Astrocyte (in vitro differentiated cells and primary cell): ENCODE measurements around the gene CR2. TPM values are rescaled to one million over a fixed set of nuclear protein-coding genes. Genes with fewer than 3 reads are reported as not detected.
"Not testable (repeated sequence)": the region's sequence is repeated elsewhere in the genome, so short reads cannot be mapped to it uniquely, and the experiment has no call there.

Experiments used
- DNase-seq: peaks from one replicate; pipeline ENCODE4 v3.0.0-alpha.2; 2010; ENCODE audit warnings: low read depth
- FAIRE-seq: peaks from 2 replicates; lab custom pipeline; 2011; peaks lifted over from hg19 to GRCh38; lab: Jason Lieb, UNC
- H2AFZ ChIP-seq: 2 replicates; pipeline ENCODE4 v1.6.0; 2012; ENCODE audit warnings: low read depth, low read length, inconsistent platforms
- H3K27ac ChIP-seq: 2 replicates; pipeline ENCODE4 v1.5.1; 2011; ENCODE audit warnings: low read depth, low read length, inconsistent platforms
- H3K27me3 ChIP-seq: 2 replicates; pipeline ENCODE4 v1.6.0; 2011; ENCODE audit warnings: low read length, inconsistent platforms; ENCODE audit not compliant: insufficient read depth
- H3K36me3 ChIP-seq: 2 replicates; pipeline ENCODE4 v1.5.1; 2011; ENCODE audit warnings: low read length, inconsistent platforms; ENCODE audit not compliant: insufficient read depth
- H3K4me1 ChIP-seq: 2 replicates; pipeline ENCODE4 v1.5.1; 2011; ENCODE audit warnings: low read length, inconsistent platforms; ENCODE audit not compliant: insufficient read depth
- H3K4me2 ChIP-seq: 2 replicates; pipeline ENCODE4 v1.6.0; 2012; ENCODE audit warnings: low read length, inconsistent platforms
- H3K4me3 ChIP-seq: 2 replicates; pipeline ENCODE4 v1.5.1; 2011; ENCODE audit warnings: low read depth, mild to moderate bottlenecking, low read length, inconsistent platforms; ENCODE audit not compliant: insufficient read depth
- H3K79me2 ChIP-seq: 2 replicates; pipeline ENCODE4 v1.6.0; 2012; ENCODE audit warnings: mild to moderate bottlenecking, low read length, inconsistent platforms; ENCODE audit not compliant: insufficient read depth
- H3K9ac ChIP-seq: 2 replicates; pipeline ENCODE4 v1.6.0; 2012; ENCODE audit warnings: mild to moderate bottlenecking, low read length, inconsistent platforms
- H3K9me3 ChIP-seq: 2 replicates; pipeline ENCODE4 v1.5.1; 2012; ENCODE audit warnings: low read depth, mild to moderate bottlenecking, low read length, inconsistent platforms; ENCODE audit not compliant: insufficient read depth
- H4K20me1 ChIP-seq: 2 replicates; pipeline ENCODE4 v1.6.0; 2012; ENCODE audit warnings: low read length, inconsistent platforms; ENCODE audit not compliant: insufficient read depth
- H3K27ac Mint-ChIP-seq: one replicate; pipeline ENCODE4 v1.8.0; 2021; ENCODE audit warnings: mild to moderate bottlenecking, mixed read lengths; ENCODE audit not compliant: unreplicated experiment
- H3K27me3 Mint-ChIP-seq: one replicate; pipeline ENCODE4 v1.8.0; 2021; ENCODE audit warnings: low read depth, mixed read lengths; ENCODE audit not compliant: unreplicated experiment
- H3K36me3 Mint-ChIP-seq: one replicate; pipeline ENCODE4 v1.8.0; 2021; ENCODE audit warnings: low read depth, mixed read lengths; ENCODE audit not compliant: unreplicated experiment
- H3K4me1 Mint-ChIP-seq: one replicate; pipeline ENCODE4 v1.8.0; 2021; ENCODE audit warnings: low read depth, mixed read lengths; ENCODE audit not compliant: unreplicated experiment
- H3K4me3 Mint-ChIP-seq: one replicate; pipeline ENCODE4 v1.8.0; 2021; ENCODE audit warnings: mild to moderate bottlenecking, moderate library complexity, mixed read lengths; ENCODE audit not compliant: unreplicated experiment
- H3K9me3 Mint-ChIP-seq: one replicate; pipeline ENCODE4 v1.8.0; 2021; ENCODE audit warnings: mild to moderate bottlenecking, mixed read lengths; ENCODE audit not compliant: unreplicated experiment
- EZH2 ChIP-seq: IDR thresholded peaks from 2 replicates; pipeline ENCODE4 v1.6.1; 2012; ENCODE audit warnings: mild to moderate bottlenecking, low read length, inconsistent platforms; ENCODE audit not compliant: insufficient read depth
- total RNA-seq: library from RNA; stranded (reverse); gene quantifications from 2 replicates; pipeline ENCODE4 v1.2.1, GENCODE V29; 2021
- TF ChIP-seq, protein P1 (sequence below): IDR thresholded peaks from 2 replicates; pipeline ENCODE4 v1.5.1; 2011; ENCODE audit warnings: low read depth, mild to moderate bottlenecking, inconsistent platforms, low read length, moderate library complexity; ENCODE audit not compliant: insufficient read depth

The CR2 gene
- total RNA-seq, 1 donor from 2014 or later, result 0.09 TPM

DNA sequence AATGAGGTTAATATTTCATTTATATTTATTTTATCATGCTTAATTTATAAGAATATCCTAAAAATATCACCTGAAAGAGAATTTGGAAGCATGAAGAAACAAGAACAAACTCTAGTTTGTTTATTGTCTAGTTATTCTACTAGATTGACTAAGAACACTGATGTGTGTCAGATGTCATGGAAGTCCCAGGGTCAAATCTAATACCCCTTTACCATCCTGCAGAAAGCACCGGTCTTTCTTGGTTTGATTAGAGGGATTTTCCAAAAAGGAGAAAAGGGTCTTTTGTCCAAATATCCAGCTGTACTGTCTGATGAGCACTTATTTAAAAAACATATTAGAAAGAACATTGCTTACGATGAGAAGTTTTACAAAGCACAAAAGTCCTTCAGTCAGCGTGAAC is 20.7 kb upstream of the CR2 start:
- peaks cover 6% of the 10 kb centered on the region for H3K9me3 Mint-ChIP-seq
- DNase-seq (no peak), FAIRE-seq (no peak)
- Histone ChIP-seq H3K79me2 (no peaks in the 10 kb centered on the region), H3K4me1 (no peaks in the 10 kb centered on the region), H4K20me1 (no peaks in the 10 kb centered on the region), H3K27me3 (no peaks in the 10 kb centered on the region), H3K4me2 (no peak overlapping the region), H3K27ac (no peak overlapping the region), H3K9me3 (no peaks in the 10 kb centered on the region), H3K36me3 (no peaks in the 10 kb centered on the region), H3K4me3 (no peak overlapping the region), H3K9ac (no peak overlapping the region), H2AFZ (no peak overlapping the region)
- H3K27ac Mint-ChIP-seq, result no peak overlapping the region
- H3K27me3 Mint-ChIP-seq, result peaks cover 6% of the 10 kb centered on the region
- H3K4me3 Mint-ChIP-seq, result no peak overlapping the region
- H3K36me3 Mint-ChIP-seq, result no peaks in the 10 kb centered on the region
- no peak for TF ChIP-seq EZH2
- TF ChIP-seq, protein P1, sequence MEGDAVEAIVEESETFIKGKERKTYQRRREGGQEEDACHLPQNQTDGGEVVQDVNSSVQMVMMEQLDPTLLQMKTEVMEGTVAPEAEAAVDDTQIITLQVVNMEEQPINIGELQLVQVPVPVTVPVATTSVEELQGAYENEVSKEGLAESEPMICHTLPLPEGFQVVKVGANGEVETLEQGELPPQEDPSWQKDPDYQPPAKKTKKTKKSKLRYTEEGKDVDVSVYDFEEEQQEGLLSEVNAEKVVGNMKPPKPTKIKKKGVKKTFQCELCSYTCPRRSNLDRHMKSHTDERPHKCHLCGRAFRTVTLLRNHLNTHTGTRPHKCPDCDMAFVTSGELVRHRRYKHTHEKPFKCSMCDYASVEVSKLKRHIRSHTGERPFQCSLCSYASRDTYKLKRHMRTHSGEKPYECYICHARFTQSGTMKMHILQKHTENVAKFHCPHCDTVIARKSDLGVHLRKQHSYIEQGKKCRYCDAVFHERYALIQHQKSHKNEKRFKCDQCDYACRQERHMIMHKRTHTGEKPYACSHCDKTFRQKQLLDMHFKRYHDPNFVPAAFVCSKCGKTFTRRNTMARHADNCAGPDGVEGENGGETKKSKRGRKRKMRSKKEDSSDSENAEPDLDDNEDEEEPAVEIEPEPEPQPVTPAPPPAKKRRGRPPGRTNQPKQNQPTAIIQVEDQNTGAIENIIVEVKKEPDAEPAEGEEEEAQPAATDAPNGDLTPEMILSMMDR, result no peak
- H3K4me1 Mint-ChIP-seq, result peaks cover 4% of the 10 kb centered on the region

DNA sequence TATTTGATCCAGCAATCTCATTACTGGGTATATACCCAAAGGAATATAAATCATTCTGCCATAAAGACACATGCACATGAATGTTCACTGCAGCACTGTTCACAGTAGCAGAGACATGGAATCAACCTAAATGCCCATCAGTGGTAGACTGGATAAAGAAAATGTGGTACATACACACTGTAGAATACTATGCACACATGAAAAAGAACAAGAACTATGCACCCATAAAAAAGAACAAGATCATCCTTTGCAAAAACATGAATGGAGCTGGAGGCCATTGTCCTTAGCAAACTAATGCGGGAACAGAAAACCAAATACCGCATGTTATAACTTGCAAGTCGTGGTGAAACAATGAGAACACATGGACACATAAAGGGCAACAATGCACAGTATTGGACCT is 17.4 kb upstream of the CR2 start:
- not testable (repeated sequence) for H3K4me3 ChIP-seq, H4K20me1 ChIP-seq, H3K36me3 Mint-ChIP-seq, DNase-seq, H3K4me1 ChIP-seq, H3K9me3 Mint-ChIP-seq, H3K36me3 ChIP-seq, H3K27me3 ChIP-seq, H3K9ac ChIP-seq, H3K9me3 ChIP-seq, H3K79me2 ChIP-seq, H3K4me1 Mint-ChIP-seq, H2AFZ ChIP-seq, H3K4me2 ChIP-seq, H3K27ac ChIP-seq, H3K27me3 Mint-ChIP-seq, H3K27ac Mint-ChIP-seq, H3K4me3 Mint-ChIP-seq, FAIRE-seq

DNA sequence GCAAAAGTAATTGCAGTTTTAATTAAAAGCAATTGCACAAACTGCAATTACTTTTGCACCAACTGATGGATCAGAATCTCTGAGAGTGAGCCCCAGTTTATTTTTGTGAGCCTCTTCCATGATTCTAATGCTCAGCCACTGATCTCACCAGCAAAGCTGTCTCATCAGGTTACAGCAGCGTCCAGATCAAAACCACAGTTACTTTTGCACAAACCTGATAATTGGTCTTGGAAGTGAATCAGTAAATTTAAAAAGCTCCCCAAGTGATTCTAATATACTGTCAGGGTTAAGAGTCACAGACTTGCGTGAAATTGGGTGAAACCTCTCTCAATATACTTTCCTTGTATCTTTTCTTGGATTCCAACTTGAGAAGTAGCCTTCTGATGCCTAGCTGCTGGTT is 13.5 kb upstream of the CR2 start:
- Histone ChIP-seq H3K36me3 (no peaks in the 10 kb centered on the region), H4K20me1 (no peaks in the 10 kb centered on the region), H3K9ac (no peak overlapping the region), H3K27me3 (no peaks in the 10 kb centered on the region), H3K4me2 (no peak overlapping the region), H2AFZ (no peak overlapping the region), H3K4me1 (no peaks in the 10 kb centered on the region), H3K4me3 (no peak overlapping the region), H3K79me2 (no peaks in the 10 kb centered on the region), H3K9me3 (no peaks in the 10 kb centered on the region), H3K27ac (no peak overlapping the region)
- Mint-ChIP-seq H3K27me3 (peaks cover 8% of the 10 kb centered on the region), H3K9me3 (no peaks in the 10 kb centered on the region), H3K4me3 (no peak overlapping the region), H3K36me3 (no peaks in the 10 kb centered on the region), H3K27ac (no peak overlapping the region), H3K4me1 (no peaks in the 10 kb centered on the region)
- FAIRE-seq (no peak), DNase-seq (no peak)
- TF ChIP-seq EZH2, result no peak
- TF ChIP-seq, protein P1, result no peak
